ENCODE results near the gene SNX6. TPM values are rescaled to one million over a fixed set of nuclear protein-coding genes. Genes with fewer than 3 reads are reported as not detected.
A peak's percentile ranks its signal among the peaks of the same experiment; 100 is the strongest.
"Not testable (repeated sequence)": the region's sequence is repeated elsewhere in the genome, so short reads cannot be mapped to it uniquely, and the experiment has no call there.

Gene SNX6
- total RNA-seq, 4 donors from 2014 or later, result 54.5 to 99.9 (median 73.4) TPM

GRCh38 chr14:34538871-34539406, 91.0 kb downstream of the SNX6 start:
- Histone ChIP-seq H3K27me3 (no peaks in the 10 kb centered on the region), H3K4me3 (peak overlapping the region; percentile 66 to 81 (median 74)), H3K36me3 (peaks cover 11 to 35% (median 26%) of the 10 kb centered on the region in 4 donors), H3K4me1 (peaks cover 23 to 34% (median 32%) of the 10 kb centered on the region in 4 donors), H3K27ac (replicated peaks in 1 of 4) (peak overlapping the region; percentile 90 to 95 (median 92)), H3K9me3 (no peaks in the 10 kb centered on the region)
- 2% methylated on average over 15 of the region's 15 CpGs for WGBS
- TF ChIP-seq CTCF (IDR thresholded peaks at IDR 0.05), result no peak
- DNase-seq (ENCODE audit: extremely low spot score), result no peak
- intact Hi-C loops (cut with DNase I), result loop anchor here (10.0 kb wide), 1 partner anchor 74 kb away; the partner anchor contains the start of gene SPTSSA

GRCh38 chr14:34538096-34538495, 91.9 kb downstream of the SNX6 start:
- peak overlapping the region; percentile 66 to 81 (median 74) for H3K4me3 ChIP-seq
- H3K27ac ChIP-seq (replicated peaks in 1 of 4), result peak overlapping the region in 3 of 4 donors; percentile 90 to 95 (median 91)
- intact Hi-C loops (cut with DNase I), result loop anchor here (10.0 kb wide), 1 partner anchor 73 kb away; the partner anchor contains the start of gene SPTSSA
- peaks cover 23 to 34% (median 32%) of the 10 kb centered on the region in 4 donors for H3K4me1 ChIP-seq
- not testable (repeated sequence) for H3K27me3 ChIP-seq; H3K9me3 ChIP-seq; DNase-seq (ENCODE audit: extremely low spot score)
- WGBS, result 51% methylated on average over 6 of the region's 6 CpGs
- peaks cover 20 to 44% (median 34%) of the 10 kb centered on the region in 4 donors for H3K36me3 ChIP-seq

GRCh38 chr14:34537677-34538009, 92.3 kb downstream of the SNX6 start:
- peak overlapping the region in 3 of 4 donors; percentile 66 to 77 (median 71) for H3K4me3 ChIP-seq
- H3K4me1 ChIP-seq, result peaks cover 23 to 34% (median 32%) of the 10 kb centered on the region in 4 donors
- peaks cover 24 to 48% (median 39%) of the 10 kb centered on the region in 4 donors for H3K36me3 ChIP-seq
- intact Hi-C loops (cut with DNase I), result loop anchor here (10.0 kb wide), 1 partner anchor 73 kb away; the partner anchor contains the start of gene SPTSSA
- 84% methylated on average over 4 of the region's 4 CpGs for WGBS
- DNase-seq (ENCODE audit: extremely low spot score), result no peak
- TF ChIP-seq POLR2AphosphoS5 (IDR thresholded peaks at IDR 0.05) (no peak), POLR2A (IDR thresholded peaks at IDR 0.05; ENCODE audit: low read depth) (no peak), CTCF (IDR thresholded peaks at IDR 0.05) (no peak), EP300 (IDR thresholded peaks at IDR 0.05) (no peak)
- no peaks in the 10 kb centered on the region for H3K9me3 ChIP-seq
- no peaks in the 10 kb centered on the region for H3K27me3 ChIP-seq
- peak overlapping the region in 2 of 4 donors; percentile 91 to 95 for H3K27ac ChIP-seq (replicated peaks in 1 of 4)

GRCh38 chr14:34536951-34537676, 92.8 kb downstream of the SNX6 start:
- 85% methylated on average over 4 of the region's 4 CpGs for WGBS
- H3K4me3 ChIP-seq, result peak overlapping the region in 1 of 4 donors; percentile 71
- peaks cover 23 to 34% (median 32%) of the 10 kb centered on the region in 4 donors for H3K4me1 ChIP-seq
- peaks cover 30 to 54% (median 44%) of the 10 kb centered on the region in 4 donors for H3K36me3 ChIP-seq
- intact Hi-C loops (cut with DNase I), result loop anchor here (10.0 kb wide), 1 partner anchor 72 kb away; the partner anchor contains the start of gene SPTSSA
- no peaks in the 10 kb centered on the region for H3K27me3 ChIP-seq
- TF ChIP-seq POLR2A (IDR thresholded peaks at IDR 0.05; ENCODE audit: low read depth) (no peak), EP300 (IDR thresholded peaks at IDR 0.05) (no peak), CTCF (IDR thresholded peaks at IDR 0.05) (no peak), POLR2AphosphoS5 (IDR thresholded peaks at IDR 0.05) (no peak)
- peak overlapping the region in 2 of 4 donors; percentile 91 to 95 for H3K27ac ChIP-seq (replicated peaks in 1 of 4)
- no peak for DNase-seq (ENCODE audit: extremely low spot score)
- no peaks in the 10 kb centered on the region for H3K9me3 ChIP-seq

- Histone ChIP-seq H3K27me3 (no peaks in the 10 kb centered on the region), H3K36me3 (peaks cover 92 to 100% (median 97%) of the 10 kb centered on the region in 4 donors), H3K4me3 (no peak overlapping the region), H3K4me1 (no peaks in the 10 kb centered on the region), H3K27ac (replicated peaks in 1 of 4) (no peak overlapping the region), H3K9me3 (no peaks in the 10 kb centered on the region)
- 100% methylated on average over 1 of the region's 1 CpG for WGBS
- DNase-seq (ENCODE audit: extremely low spot score), result no peak
- TF ChIP-seq EP300 (IDR thresholded peaks at IDR 0.05), result no peak
- TF ChIP-seq POLR2AphosphoS5 (IDR thresholded peaks at IDR 0.05), result no peak
- no peak for TF ChIP-seq POLR2A (IDR thresholded peaks at IDR 0.05; ENCODE audit: low read depth)
- no peak for TF ChIP-seq CTCF (IDR thresholded peaks at IDR 0.05)
- intact Hi-C loops (cut with DNase I), result no loop called here
Observed at GRCh38 chr14:34527591-34527990, 102.4 kb downstream of the SNX6 start.

- not testable (repeated sequence) for H3K4me3 ChIP-seq
- H3K36me3 ChIP-seq, result peaks cover 85 to 100% (median 100%) of the 10 kb centered on the region in 4 donors
Observed at GRCh38 chr14:34524216-34524615, 105.7 kb downstream of the SNX6 start.

More at GRCh38 chr14:34524216-34524615, 105.7 kb downstream of the SNX6 start:
- DNase-seq (ENCODE audit: extremely low spot score); H3K4me1 ChIP-seq; H3K27me3 ChIP-seq; H3K27ac ChIP-seq (replicated peaks in 1 of 4); H3K9me3 ChIP-seq; intact Hi-C loops (cut with DNase I): not testable (repeated sequence)
- WGBS, result 95% methylated on average over 8 of the region's 8 CpGs
